NCI-H748 treated with DMSO at 0.1 percent for 48 hours (cell line): Measurements from ENCODE around the gene MRPL14.

Experiments
- DNase-seq: peaks from one replicate; lab custom pipeline; 2025; lab: John Stamatoyannopoulos, UW

MRPL14 gene

DNA sequence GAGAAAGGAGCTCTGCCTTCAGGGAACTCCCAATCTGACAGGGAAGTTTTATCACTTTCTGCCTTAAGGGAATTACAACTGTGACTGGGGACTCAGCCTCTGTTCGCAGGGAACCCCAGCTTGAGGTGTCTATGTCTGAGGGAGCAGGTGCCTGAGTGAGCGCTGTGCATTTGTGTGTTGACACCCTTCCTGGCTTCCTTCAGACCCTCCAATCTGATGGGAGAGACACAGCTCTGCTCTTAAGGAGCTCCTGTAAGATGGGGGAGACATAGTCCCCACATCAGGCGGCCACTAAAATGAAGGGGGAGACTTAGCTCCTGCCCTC lies 62.3 kb downstream of the MRPL14 start:
- DNase-seq, result no peak

DNA sequence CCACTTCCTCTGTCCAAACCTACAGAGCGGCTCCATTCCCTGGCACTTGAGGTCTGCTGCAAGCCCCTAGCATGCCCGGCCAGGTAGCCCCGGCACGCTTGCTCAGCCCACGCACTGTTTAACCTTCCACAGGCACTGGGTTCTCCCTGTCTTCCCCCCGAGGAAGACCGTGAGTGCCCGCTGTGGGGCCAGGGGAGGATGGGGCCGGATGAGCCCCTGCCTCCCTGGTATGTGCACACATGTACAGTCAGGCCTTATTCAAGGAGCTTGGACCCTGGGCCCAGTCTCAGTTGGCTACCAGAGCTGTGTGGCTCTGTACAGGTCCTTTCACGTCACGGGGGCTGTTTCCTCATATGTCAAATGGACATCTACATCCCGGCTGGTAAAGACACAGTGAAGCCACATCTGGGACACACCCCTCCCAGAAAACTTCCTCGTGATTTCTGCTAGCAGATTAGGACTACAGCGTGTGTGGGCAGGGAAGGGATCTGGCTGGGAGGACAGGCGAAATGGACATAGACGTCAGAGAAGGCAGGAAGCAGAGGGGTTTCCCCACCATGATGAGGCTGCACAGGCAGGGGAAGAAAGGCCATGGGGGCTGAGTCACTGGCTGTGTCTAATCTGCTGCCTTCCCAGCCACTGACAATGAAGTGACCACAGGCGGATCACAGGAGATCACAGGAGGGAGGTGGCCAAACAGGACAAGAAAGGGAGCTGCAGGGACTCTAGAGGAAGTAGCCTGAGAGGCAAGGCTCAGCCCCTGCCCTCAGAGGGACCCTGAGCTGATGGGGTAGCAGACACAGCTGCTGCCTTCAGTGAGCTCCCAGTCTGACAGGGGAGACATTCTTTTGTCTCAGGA lies 62.9 kb downstream of the MRPL14 start:
- DNase-seq, result no peak

GRCh38 chr6:44063561-44064059 lies 63.6 kb downstream of the MRPL14 start:
- DNase-seq, result no peak
